GM20000 (cell line): ENCODE data around the gene GPRIN3.

Source experiments
- DNase-seq: peaks from one replicate; pipeline ENCODE4 v3.0.0; 2012; ENCODE audit warnings: low spot score
- TF ChIP-seq, protein P1 (sequence below): IDR thresholded peaks from 2 replicates; pipeline ENCODE4 v1.5.1; 2012; ENCODE audit warnings: mild to moderate bottlenecking, control low read depth; ENCODE audit errors: extremely low read depth, missing control alignments

Gene GPRIN3

GRCh38 chr4:89284020-89284424, 23.6 kb downstream of the GPRIN3 start:
- DNase-seq, result no peak
- TF ChIP-seq, protein P1, sequence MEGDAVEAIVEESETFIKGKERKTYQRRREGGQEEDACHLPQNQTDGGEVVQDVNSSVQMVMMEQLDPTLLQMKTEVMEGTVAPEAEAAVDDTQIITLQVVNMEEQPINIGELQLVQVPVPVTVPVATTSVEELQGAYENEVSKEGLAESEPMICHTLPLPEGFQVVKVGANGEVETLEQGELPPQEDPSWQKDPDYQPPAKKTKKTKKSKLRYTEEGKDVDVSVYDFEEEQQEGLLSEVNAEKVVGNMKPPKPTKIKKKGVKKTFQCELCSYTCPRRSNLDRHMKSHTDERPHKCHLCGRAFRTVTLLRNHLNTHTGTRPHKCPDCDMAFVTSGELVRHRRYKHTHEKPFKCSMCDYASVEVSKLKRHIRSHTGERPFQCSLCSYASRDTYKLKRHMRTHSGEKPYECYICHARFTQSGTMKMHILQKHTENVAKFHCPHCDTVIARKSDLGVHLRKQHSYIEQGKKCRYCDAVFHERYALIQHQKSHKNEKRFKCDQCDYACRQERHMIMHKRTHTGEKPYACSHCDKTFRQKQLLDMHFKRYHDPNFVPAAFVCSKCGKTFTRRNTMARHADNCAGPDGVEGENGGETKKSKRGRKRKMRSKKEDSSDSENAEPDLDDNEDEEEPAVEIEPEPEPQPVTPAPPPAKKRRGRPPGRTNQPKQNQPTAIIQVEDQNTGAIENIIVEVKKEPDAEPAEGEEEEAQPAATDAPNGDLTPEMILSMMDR, result no peak

GRCh38 chr4:89283226-89284009, 24.2 kb downstream of the GPRIN3 start:
- TF ChIP-seq, protein P1, result no peak
- no peak for DNase-seq

DNA sequence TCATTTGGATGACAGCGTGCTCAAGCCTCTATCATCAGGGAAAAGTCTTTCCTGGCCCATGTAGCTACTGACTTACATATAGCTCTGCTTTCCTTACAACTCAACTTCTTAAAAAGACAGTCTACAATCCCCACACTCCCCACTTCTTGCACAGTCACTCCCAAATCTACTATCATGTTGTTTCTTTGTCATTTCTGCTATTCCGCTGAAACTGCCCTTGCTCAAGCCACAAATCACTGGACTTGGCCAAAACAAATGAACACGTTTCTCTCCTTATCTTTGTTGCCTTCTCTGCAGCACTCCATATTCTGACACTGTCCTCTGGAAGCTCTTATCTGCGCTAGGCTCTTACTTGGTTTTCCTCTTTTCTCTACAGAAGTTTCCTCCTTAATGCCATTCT, 28.2 kb downstream of the GPRIN3 start:
- DNase-seq, result no peak
- TF ChIP-seq, protein P1, result no peak

DNA sequence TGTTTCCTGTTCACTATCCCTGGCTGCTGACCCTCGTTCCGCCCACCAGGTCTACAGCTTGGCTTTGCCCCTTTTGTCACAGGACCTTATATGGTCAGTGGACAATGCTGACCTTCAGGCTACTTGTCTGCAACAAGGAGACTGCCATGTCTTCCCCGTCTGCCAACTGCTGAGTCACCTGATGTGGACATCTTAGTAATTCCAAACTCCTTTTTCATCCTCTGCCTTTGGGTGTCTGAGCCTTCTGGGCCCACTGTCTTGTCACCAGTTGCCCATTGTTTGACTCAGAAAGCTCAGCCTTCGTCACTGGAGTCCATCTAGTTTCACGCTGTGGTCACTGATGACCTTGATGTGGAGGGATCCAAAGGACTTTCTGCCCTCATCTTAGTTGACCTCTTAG, 30.2 kb downstream of the GPRIN3 start:
- TF ChIP-seq, protein P1, result no peak
- no peak for DNase-seq

DNA sequence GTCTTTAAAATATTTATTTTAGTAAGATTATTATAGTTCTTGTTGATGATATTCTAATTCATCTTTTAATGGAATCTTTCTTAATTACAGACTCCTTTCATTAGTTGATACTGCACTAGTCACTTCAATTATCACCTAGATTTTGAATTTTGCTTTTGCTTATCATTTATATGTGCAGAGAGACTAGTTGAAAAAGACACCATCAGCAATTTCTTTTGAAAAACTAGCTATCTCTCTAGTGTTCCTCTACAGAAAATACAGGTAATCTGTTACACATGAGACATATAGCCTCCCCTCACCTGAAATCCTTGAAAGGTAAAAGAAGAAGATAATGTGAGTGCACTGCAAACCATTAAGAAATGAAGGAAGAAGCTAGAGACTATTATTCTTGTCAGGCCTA, 31.3 kb downstream of the GPRIN3 start:
- TF ChIP-seq, protein P1, result no peak

GRCh38 chr4:89275587-89275986, 32.0 kb downstream of the GPRIN3 start:
- TF ChIP-seq, protein P1, result no peak
- DNase-seq, result no peak

More for the DNA sequence above, 31.3 kb downstream of the GPRIN3 start:
- no peak for DNase-seq

DNA sequence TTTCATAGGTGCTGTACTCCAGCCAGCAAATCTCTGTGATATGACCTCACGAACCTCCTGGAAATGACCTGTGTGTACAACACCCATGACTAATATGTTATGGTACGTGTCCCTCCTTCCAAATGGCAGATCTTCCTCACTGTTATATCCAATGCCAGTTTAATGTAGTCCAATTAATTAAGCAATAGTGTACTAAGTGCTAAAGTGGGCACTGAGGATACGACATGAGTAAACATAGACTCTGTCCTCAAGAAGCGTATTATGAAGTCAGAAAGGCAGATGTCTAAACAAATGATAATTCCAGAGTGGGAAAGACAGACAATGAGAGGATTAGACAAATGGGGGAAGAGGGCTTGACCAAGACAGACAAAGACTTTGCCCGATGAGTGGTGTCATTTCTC, 33.9 kb downstream of the GPRIN3 start:
- TF ChIP-seq, protein P1, result no peak
- no peak for DNase-seq
